ENCODE measurements around the gene OVAAL. TPM values are rescaled to one million over a fixed set of nuclear protein-coding genes. Genes with fewer than 3 reads are reported as not detected.

Gene OVAAL
- total and polyA plus RNA-seq, 9 of the 15 experiments (the other 6 are each of a cell fraction or from before 2014, with no cell fraction given): 0.04 to 0.18 (median 0.08) TPM; not detected in 4

DNA sequence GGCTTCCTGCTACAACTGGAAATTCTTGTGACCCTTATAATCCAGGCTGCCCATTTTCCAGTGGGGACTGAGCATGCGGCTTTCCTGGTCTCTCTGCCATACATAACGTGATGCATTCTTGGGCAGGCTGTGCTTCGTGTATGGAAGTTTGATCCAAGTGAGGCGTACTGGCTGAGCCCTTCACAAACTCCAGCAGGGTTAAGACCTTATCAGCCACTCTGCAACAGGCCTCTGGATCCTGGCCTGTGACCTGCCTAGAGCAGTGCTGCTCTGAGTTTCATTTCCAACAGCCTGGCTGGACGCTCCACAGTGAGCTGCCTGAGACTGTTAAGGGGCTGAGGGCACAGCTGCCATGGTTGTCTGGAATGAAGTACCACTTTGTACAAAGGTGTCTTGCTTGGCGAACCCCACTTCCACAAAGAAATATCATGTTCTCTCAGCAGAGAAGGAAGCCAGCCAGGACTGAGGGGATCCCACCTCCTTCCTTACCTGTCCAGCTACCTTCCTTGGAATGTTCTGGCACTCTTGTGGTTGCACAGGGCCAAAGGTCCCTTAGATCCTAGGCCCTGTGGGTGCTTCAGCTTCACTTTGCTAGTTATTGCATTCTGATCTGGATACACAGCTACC lies 44.6 kb downstream of the OVAAL start (continued):
- TF ChIP-seq, protein P1, sequence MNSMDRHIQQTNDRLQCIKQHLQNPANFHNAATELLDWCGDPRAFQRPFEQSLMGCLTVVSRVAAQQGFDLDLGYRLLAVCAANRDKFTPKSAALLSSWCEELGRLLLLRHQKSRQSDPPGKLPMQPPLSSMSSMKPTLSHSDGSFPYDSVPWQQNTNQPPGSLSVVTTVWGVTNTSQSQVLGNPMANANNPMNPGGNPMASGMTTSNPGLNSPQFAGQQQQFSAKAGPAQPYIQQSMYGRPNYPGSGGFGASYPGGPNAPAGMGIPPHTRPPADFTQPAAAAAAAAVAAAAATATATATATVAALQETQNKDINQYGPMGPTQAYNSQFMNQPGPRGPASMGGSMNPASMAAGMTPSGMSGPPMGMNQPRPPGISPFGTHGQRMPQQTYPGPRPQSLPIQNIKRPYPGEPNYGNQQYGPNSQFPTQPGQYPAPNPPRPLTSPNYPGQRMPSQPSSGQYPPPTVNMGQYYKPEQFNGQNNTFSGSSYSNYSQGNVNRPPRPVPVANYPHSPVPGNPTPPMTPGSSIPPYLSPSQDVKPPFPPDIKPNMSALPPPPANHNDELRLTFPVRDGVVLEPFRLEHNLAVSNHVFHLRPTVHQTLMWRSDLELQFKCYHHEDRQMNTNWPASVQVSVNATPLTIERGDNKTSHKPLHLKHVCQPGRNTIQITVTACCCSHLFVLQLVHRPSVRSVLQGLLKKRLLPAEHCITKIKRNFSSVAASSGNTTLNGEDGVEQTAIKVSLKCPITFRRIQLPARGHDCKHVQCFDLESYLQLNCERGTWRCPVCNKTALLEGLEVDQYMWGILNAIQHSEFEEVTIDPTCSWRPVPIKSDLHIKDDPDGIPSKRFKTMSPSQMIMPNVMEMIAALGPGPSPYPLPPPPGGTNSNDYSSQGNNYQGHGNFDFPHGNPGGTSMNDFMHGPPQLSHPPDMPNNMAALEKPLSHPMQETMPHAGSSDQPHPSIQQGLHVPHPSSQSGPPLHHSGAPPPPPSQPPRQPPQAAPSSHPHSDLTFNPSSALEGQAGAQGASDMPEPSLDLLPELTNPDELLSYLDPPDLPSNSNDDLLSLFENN (IDR thresholded peaks at IDR 0.05; ENCODE audit: low read depth in 2 of 2, low read length in 2 of 2): peak in 1 of 2 experiments; percentile 30; a peak in 1 of 4 replicates
- TF ChIP-seq, protein P2, sequence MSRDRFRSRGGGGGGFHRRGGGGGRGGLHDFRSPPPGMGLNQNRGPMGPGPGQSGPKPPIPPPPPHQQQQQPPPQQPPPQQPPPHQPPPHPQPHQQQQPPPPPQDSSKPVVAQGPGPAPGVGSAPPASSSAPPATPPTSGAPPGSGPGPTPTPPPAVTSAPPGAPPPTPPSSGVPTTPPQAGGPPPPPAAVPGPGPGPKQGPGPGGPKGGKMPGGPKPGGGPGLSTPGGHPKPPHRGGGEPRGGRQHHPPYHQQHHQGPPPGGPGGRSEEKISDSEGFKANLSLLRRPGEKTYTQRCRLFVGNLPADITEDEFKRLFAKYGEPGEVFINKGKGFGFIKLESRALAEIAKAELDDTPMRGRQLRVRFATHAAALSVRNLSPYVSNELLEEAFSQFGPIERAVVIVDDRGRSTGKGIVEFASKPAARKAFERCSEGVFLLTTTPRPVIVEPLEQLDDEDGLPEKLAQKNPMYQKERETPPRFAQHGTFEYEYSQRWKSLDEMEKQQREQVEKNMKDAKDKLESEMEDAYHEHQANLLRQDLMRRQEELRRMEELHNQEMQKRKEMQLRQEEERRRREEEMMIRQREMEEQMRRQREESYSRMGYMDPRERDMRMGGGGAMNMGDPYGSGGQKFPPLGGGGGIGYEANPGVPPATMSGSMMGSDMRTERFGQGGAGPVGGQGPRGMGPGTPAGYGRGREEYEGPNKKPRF (IDR thresholded peaks at IDR 0.05; ENCODE audit: low read depth, low read length): no peak
- TF ChIP-seq GATA2 (CRISPR knock-in tag; IDR thresholded peaks at IDR 0.05) (peak; percentile 50), RBBP5 (IDR thresholded peaks at IDR 0.05; ENCODE audit: borderline replicate concordance, insufficient read depth, low read length, poor library complexity, severe bottlenecking) (no peak), CREB1 (IDR thresholded peaks at IDR 0.05) (no peak), CREB1 (CRISPR knock-in tag; IDR thresholded peaks at IDR 0.05) (peak; percentile 47; the same call in 1 of the 2 replicates), CXXC5 (CRISPR knock-in tag; IDR thresholded peaks at IDR 0.05) (peak; percentile 36), SAFB (IDR thresholded peaks at IDR 0.05; ENCODE audit: borderline replicate concordance, low read depth, low read length) (no peak), TSC22D4 (tag; IDR thresholded peaks at IDR 0.05) (no peak)
- TF ChIP-seq, protein P3, sequence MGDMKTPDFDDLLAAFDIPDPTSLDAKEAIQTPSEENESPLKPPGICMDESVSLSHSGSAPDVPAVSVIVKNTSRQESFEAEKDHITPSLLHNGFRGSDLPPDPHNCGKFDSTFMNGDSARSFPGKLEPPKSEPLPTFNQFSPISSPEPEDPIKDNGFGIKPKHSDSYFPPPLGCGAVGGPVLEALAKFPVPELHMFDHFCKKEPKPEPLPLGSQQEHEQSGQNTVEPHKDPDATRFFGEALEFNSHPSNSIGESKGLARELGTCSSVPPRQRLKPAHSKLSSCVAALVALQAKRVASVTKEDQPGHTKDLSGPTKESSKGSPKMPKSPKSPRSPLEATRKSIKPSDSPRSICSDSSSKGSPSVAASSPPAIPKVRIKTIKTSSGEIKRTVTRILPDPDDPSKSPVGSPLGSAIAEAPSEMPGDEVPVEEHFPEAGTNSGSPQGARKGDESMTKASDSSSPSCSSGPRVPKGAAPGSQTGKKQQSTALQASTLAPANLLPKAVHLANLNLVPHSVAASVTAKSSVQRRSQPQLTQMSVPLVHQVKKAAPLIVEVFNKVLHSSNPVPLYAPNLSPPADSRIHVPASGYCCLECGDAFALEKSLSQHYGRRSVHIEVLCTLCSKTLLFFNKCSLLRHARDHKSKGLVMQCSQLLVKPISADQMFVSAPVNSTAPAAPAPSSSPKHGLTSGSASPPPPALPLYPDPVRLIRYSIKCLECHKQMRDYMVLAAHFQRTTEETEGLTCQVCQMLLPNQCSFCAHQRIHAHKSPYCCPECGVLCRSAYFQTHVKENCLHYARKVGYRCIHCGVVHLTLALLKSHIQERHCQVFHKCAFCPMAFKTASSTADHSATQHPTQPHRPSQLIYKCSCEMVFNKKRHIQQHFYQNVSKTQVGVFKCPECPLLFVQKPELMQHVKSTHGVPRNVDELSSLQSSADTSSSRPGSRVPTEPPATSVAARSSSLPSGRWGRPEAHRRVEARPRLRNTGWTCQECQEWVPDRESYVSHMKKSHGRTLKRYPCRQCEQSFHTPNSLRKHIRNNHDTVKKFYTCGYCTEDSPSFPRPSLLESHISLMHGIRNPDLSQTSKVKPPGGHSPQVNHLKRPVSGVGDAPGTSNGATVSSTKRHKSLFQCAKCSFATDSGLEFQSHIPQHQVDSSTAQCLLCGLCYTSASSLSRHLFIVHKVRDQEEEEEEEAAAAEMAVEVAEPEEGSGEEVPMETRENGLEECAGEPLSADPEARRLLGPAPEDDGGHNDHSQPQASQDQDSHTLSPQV (IDR thresholded peaks at IDR 0.05): peak; percentile 75
- TF ChIP-seq, protein P4, sequence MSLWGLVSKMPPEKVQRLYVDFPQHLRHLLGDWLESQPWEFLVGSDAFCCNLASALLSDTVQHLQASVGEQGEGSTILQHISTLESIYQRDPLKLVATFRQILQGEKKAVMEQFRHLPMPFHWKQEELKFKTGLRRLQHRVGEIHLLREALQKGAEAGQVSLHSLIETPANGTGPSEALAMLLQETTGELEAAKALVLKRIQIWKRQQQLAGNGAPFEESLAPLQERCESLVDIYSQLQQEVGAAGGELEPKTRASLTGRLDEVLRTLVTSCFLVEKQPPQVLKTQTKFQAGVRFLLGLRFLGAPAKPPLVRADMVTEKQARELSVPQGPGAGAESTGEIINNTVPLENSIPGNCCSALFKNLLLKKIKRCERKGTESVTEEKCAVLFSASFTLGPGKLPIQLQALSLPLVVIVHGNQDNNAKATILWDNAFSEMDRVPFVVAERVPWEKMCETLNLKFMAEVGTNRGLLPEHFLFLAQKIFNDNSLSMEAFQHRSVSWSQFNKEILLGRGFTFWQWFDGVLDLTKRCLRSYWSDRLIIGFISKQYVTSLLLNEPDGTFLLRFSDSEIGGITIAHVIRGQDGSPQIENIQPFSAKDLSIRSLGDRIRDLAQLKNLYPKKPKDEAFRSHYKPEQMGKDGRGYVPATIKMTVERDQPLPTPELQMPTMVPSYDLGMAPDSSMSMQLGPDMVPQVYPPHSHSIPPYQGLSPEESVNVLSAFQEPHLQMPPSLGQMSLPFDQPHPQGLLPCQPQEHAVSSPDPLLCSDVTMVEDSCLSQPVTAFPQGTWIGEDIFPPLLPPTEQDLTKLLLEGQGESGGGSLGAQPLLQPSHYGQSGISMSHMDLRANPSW (CRISPR knock-in tag; IDR thresholded peaks at IDR 0.05): 0 out of 2 replicates have a peak, but pooled peaks have one; percentile 32
